Forelimb muscle (tissue), 1 donor: Measurements from ENCODE around the gene ANO10. TPM values are rescaled to one million over a fixed set of nuclear protein-coding genes. Genes with fewer than 3 reads are reported as not detected.
"Not testable (repeated sequence)": the region's sequence is repeated elsewhere in the genome, so short reads cannot be mapped to it uniquely, and the experiment has no call there.

Experiments used
- DNase-seq: peaks from one replicate; pipeline ENCODE4 v3.0.0-alpha.2; 2013; ENCODE audit warnings: low read depth
- polyA plus RNA-seq: library from polyadenylated mRNA; unstranded; fragments of 120-200 nt; gene quantifications from one replicate; pipeline ENCODE4 v1.2.1, GENCODE V29; 2013; ENCODE audit not compliant: insufficient read length

The ANO10 gene
- polyA plus RNA-seq, 1 donor: 14.6 TPM

DNA sequence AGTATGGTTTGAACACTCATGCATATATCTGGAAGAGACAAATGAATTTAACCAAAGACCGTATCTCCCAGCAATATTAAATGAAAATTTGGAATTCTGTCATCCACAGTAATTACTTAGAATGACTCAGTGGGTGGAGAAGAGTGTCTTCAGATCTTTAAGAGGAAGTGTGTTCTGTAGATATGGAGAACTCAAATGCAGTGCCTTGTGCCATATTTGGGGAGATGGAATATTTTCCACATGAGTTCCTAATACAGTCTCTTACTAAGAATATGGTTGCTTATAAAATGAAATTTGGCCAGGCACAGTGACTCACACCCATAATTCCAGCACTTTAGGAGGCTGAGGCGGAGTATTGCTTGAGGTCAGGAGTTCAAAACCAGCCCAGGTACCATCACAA, 40.5 kb downstream of the ANO10 start:
- no peak for DNase-seq

DNA sequence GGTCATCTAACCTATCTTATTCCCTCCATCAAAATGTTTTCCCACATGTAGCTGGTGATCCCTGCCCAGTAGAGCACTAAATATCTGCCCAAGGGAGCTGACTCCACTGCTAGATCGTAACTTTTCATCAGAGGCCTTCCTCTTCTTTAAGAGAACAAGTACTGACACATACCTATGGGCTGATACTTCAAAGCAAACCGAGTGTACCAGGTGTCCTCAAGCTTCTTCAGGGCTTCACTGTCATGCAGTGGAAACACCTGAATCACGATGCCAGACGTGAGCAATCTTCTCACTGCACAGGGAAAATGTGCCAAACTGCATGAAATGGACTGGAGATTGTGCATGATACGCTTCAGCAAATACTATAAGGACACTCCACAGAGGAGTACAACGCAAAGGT, 41.6 kb downstream of the ANO10 start:
- DNase-seq: no peak

DNA sequence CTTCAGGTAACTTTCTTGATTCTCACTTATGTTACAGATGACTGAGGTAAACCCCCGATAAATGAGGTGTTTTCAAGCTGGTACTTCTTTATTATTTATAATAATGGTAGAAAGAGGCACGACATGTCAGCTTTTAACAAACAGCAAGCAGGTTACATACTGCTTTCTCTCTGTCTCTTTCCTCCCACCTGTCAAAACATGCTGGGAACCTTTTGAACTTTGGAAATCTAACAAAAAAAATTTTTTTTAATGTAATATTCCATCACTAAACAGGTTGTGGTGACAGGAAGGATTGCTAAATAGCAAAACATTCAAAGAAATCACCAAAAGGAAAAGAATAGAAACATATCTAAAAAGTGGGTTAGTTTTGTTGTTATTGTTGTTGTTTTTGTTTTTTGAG, 48.2 kb downstream of the ANO10 start:
- no peak for DNase-seq

DNA sequence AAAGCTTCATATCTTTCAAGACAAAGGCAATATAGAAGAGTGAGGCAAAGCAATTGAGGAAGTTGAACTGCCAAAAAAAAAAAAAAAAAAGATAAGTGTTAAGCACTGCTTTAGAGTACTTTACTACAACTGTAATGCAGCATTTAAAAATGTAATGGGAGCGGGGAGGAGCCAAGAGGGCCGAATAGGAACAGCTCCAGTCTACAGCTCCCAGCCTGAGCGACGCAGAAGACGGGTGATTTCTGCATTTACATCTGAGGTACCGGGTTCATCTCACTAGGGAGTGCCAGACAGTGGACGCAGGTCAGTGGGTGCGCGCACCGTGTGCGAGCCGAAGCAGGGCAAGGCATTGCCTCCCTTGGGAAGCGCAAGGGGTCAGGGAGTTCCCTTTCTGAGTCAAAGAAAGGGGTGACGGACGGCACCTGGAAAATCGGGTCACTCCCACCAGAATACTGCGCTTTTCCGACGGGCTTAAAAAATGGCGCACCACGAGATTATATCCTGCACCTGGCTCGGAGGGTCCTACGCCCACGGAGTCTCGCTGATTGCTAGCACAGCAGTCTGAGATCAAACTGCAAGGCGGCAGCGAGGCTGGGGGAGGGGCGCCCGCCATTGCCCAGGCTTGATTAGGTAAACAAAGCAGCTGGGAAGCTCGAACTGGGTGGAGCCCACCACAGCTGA, 56.0 kb downstream of the ANO10 start:
- DNase-seq: not testable (repeated sequence)

DNA sequence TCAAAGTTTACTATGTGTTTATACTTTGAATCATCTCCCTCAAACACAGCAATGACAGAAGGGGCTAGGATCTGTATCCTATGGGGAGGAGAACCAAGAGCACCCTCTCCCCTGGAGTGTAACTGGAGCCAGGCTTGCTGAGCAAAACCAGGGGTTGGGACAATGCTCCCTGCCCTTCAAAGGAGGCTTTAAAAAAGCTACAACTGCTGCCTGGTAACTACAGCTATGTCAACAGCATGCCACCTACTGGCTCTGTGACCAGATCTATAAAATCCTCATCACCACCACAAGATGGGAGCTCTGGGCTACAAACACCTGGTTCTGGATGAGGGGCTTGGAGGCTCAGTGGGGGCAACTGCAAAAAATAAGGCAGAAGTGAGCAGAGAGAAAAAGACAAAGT, 61.9 kb downstream of the ANO10 start:
- no peak for DNase-seq

DNA sequence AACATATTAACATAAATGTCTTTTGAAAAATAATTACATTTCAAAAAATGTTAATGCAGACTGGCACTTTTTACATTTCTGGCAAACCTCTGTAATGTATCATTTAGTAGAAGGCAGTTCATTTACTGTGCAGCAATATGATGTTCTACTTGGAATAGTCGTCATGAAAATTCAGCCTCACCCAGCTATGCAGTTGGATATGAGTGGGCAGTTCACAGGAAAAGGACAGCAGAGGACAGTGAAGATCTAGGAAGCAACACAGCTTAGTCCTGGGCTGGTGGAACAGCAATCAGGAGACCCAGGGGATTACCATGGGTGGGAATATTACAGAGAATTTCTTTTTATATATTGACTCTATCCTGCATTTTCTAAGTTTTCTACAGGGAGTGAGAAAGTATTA, 63.6 kb downstream of the ANO10 start:
- DNase-seq: no peak

DNA sequence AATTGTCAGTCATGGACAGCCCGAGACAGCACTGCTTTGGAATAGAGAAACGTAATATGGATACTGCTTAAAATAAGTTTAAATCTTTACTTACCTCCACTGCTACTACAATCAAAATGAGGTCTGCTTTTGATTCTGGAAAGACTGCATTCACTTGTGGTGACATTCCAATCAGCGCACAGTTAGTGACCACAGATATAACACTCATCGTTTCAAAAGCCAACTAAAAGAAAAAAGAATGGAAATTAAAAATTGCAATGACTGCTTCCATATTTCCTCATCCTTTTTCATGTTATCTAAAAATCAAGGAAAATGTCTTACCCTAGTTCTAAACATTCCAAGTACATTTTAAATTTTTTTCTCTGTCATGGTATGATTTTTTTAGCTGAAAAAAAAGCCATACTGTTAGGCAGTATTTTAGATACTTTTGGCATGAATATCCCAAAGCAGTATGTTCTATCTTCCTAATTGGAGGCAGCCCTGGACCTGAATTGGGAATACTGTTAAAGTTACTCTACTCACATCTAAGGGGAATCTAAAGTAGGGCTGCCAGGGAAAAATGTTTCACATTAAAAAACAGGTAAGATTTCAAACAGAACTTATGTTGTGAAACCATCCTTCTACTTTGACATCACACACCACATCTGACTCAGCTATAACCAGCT, 72.1 kb downstream of the ANO10 start:
- no peak for DNase-seq

DNA sequence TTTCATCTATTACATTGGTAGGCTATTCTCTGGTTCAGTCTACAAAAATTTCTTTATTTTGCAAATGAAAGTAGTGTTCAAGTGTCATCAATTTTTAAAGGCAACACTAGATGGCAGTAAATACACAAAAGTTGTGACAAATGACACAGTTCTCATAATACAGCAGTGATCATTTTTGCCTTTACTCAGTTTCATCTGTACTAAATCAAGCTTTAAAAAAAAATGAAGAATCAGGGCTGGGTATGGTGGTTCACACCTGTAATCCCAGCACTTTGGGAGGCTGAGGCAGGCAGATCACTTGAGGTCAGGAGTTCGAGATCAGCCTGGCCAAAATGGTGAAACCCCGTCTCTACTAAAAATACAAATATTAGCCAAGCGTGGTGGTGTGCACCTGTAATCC, 77.5 kb downstream of the ANO10 start:
- DNase-seq: peak; percentile 35

DNA sequence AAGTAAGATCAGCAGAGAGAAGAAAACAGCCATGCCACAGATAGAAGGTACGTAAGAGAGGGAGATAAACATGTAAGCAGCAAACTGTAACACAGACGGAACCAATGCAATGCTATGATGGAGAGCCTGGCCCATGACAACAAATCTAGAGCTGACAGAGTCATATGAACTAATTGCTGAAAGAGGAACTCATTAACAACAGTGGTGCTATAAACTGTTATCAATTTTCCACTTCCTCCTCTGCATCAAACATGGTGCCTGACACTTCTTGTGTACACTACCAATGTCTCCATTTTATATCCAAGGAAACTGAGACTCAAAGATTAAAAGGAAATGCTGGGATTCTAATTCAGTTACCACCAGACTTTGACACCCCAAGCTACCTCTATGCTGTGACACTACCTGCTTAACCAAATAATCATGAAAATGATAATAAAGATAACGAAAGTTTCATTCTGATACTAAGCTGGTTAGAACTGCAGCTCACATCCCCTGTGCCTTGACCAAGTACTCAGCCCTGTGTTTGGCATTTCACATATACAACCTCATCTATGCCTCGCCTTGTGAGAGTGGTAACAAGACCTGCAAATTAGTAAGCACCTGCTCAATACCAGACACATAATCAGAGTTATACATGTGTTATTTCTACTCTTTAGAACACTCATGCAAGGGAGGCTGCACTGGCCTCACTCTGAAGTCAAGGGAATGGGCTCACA, 79.3 kb downstream of the ANO10 start:
- no peak for DNase-seq

DNA sequence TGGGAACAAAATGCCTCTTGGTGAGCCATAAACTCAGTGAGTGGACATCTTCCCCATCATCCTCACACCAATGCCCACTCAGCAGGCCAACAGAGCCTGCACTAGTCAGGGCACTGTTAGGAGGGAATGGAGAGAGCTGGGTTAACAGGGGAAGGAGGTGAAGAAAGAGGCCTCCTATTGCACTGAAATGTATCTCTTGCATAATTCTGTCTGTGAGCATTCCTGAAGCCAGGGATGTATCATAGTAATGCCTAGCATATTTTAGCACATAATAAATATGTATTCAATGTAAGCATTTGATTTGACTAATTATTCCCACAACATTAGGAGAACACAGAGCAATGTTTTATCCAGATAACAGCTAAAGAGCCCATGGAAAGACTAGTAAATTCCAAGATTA, 81.2 kb downstream of the ANO10 start:
- DNase-seq: no peak

DNA sequence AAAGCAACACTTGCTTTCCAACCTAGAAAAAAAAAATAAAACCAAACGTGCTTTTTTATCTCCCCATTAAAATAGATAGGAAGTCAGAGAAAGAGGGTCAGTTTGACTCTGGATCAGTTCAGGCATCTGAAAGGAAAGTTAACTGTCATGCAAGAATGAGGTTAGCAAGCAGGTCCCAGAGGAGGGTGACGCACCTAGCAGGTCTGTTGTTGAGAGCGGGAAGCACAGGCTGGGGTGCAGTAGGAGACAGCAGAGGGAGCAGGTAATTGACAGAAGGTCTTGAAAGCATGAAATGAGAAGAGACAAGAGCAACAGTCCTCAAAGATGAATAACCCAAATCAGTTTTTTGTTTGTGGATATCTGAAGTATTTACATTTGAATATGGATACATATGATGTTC, 82.5 kb downstream of the ANO10 start:
- DNase-seq: no peak

DNA sequence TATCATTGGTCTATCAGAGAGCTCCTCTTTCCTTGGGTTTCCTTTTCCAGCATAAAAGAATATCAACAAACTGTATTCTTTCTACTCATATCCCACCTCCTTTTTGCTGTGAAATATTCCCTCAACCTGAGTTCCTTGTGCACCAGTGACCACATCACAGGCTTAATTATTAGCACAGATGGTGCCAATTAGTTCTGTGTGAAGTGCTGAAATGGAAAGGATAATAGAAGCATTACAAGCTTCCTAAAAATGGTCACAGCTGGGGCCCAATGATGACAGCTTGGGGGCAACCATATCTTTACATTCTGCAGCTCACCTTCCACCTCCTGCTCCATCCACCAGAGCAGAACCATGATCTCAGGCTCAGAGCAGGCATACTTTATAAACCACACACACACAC, 84.6 kb downstream of the ANO10 start:
- DNase-seq: no peak

DNA sequence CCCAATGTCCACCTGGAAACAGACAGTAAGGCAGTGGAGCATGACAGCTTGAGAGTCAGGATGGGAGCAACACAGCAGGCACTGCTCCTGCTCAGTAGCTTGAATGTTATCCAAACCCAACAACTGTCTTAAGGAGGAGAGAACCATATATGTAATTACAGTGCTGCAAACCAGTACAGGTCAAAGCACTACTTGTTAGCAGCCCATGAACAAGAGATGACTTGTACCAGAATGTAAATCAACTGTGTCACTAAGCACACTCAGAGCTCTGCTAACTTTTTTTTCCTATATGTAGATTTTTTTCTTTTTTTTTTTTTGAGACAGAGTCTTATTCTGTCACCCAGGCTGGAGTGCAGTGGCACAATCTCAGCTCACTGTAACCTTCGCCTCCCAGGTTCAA, 87.1 kb downstream of the ANO10 start:
- no peak for DNase-seq

DNA sequence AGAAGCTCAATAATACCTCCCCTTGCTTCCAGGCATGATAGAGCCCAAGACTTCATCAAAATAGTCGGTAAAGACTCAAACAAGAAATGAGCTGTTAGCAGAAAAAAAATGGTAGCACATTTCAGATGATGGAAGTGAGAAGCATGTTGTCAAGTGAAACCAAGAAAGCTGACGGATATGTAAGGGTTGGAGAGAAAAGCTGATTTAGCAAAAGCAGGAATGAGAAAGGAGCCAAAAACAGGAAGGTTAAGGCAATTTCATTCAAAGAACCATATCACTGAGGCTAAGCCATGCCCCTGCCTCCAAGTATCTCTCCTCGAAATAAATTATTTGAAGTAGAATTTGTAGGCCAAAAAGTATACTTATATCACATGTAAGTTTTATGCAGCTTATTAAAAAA, 88.8 kb downstream of the ANO10 start:
- DNase-seq: no peak

DNA sequence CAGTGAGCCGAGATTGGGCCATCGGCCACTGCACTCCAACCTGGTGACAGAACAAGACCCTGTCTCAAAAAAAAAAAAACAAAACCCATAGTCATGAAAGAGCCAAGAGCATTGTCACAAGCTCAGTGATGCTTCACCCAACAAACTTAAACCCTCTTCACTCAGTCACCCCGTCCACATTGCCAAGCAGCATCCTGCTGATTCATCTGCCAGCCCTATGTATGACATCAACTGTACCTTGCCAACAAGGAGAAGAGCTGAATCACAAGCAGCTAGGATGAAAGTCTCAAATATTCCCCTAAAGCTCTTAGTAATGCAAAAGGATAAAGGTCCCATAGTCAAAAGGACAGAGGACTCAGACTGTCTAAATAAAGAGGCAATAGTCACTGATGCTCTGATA, 90.0 kb downstream of the ANO10 start:
- DNase-seq: no peak

DNA sequence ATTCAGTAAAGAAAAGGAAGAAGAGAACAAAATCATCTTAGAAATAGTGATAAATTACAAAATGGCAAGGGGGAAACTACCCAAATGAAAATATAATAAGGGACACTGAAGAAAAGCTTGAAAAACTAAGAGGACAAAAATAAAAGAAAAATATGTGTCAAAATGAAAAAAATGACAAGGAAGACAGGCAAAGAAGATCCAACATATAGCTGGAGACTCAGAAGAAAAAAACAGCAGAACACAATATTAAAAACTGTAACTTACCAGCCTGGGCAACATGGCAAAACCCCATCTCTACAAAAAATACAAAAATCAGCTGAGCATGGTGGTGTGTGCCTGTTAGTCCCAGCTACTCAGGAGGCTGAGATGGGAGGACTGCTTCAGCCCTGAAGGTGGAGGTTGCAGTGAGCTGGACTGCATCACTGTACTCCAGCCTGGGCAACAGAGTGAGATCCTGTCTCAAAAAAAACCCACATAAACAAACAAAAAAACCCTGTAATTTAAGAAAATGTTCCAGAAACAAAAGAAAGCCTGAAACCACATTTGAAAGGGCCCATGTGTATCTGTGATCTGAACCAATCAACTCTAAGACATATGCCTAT, 93.2 kb downstream of the ANO10 start:
- DNase-seq: no peak

DNA sequence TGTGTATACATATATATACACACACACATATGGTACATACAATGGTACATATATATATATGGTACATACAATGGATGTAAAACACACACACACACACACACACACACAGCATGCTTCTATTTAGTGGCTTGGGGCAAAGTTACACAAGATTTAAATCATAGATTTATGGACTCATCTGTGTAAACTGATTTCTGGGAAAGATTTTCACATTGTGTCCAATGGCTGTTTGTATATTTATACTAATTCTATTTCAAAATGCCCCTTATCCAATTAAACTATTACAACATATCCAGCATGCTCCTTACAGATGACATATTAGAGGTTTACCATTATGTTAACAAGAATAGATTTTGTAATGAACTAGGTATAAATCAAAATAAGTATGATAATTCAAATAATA, 94.9 kb downstream of the ANO10 start:
- no peak for DNase-seq

DNA sequence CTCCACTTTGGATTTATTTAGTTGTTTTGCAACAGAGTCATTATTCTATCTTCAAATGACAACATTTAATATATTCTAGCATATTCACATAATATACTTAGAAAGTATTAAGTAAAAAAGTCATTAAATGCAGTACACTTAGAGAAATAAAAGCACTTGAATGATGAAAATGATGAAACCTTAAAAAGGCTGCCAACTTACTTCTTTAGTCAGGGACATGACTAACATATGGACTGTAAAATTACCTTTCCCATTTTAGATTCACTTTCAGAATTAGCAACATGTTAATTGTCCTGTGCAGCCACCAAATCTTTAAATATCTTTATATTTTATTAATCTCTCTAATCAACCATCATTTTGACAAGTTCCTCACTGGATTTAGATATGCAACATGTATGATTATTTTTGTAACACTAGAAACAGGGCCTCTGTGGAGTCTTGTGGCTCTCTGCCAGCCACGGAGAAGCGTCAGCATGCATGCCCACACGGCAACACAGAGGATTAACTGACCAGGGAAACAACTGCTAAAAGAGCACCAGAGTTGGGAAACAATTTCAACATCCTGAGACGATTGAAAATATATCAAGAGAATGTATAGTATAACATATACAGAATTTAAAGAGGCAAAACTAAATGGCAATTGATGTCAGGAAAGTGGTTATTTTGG, 95.7 kb downstream of the ANO10 start:
- no peak for DNase-seq

DNA sequence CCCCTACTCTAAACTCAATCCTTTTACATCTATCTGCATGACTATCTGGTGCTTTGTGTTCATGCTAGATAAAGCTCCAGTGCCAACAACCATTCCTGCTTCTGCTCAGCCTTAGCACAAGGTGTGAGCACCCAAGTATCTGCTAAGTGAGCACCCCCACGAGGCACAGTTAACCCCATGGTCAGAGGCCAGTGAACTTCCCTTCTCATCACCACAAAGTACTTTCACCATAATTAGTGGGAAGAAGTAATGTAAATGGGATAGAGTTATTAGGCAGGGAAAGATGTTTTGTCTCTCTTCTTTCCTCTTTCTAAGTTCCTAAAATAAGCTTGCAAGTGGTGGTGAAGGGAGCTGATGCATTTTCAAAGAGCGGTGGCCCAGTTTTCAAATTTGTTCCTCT, 96.4 kb downstream of the ANO10 start:
- DNase-seq: no peak

DNA sequence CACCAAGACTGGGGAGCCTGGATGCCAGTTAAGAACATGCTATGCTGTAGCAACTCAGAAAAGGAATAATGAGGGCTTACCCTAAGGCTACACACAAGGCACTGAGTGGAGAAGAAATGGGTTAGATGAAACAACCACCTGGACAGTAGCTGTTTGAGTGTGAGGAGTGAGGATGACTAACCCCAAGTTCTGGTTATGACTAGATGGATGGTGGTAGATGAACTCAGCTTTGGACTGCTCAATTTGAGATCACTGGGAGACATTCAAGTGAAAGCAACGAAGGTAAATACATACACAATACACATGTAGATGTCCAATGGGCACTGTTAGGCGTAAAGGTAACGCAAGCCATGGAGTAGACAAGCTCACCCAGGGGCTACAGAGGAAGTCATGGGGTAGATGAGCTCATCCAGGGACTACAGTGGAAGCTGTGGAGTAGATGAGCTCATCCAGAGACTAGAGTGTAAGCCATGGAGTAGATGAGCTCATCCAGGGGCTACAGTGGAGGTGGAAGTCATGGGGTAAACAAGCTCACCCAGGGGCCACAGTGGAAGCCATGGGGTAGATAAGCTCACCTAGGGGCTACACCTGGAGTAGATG, 98.3 kb downstream of the ANO10 start:
- no peak for DNase-seq

DNA sequence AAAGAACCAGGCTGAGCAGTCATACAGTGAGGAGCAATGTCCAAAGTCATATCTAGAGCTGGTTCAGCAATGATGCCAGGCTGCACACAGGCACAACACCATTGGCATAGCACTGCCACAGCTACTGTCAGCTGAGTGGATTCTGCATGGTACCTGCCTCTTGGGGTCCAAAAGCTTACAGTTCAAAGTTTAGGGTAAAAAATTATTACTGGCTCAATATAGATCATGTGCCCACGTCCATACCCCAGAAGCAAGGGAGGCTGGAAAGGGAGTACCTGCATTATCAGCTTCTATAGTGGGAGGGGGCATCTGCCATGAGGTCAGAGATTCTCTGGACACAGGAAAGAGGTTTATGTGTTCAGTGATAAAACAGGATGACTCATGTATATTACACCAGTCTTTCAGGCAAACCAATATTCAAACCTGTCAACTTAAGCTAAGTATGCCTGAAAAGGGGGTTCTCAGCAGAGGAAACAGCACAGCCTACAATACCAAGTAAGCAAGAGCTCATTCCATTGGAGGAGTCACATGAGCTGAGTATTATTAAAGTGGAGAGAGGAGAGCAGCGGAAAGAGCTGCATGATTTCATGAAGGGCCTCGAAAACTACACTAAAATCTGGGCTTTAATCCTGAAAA, 99.0 kb downstream of the ANO10 start:
- no peak for DNase-seq
